Renal cortical epithelial cell (primary cell): ENCODE data around the gene TIMM21. TPM values are rescaled to one million over a fixed set of nuclear protein-coding genes. Genes with fewer than 3 reads are reported as not detected.

ENCODE experiments used
- DNase-seq: peaks from one replicate; pipeline ENCODE4 v3.0.0-alpha.2; 2011; ENCODE audit warnings: low read depth
- total RNA-seq: library from RNA; depleted of rRNA; stranded (reverse); fragments of >200 nt; gene quantifications from 2 replicates; pipeline ENCODE4 v1.2.3, GENCODE V29; 2014

The TIMM21 gene
- total RNA-seq, 1 donor from 2014 or later, result 41.5 TPM

- no peak for DNase-seq
These were observed 888 bp upstream of the TIMM21 start for GRCh38 chr18:74147491-74147778.

DNA sequence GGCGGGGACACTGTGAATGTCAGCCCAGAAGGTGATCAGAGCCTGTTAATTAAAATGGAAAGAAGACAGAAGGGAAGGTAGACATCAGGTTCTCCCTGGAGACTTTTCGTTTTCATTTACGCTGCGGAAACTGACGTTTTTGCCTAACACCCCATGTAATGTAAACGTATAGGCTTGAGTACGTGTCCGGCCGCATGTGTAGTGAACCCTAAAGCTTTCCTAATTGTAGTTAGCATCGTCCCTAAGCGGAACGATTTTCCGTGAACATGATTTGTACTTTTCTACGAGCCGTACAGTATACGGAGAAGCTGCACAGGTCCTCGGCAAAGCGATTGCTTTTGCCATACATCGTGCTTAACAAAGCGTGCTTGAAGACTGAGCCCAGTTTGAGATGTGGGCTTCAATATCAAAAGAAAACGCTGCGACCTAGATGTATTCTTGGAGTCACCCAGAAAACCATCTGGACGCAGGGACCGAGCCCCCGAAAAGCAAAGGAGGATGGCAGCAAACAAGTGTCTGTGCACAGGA lies 284 bp downstream of the TIMM21 start:
- DNase-seq, result no peak

DNA sequence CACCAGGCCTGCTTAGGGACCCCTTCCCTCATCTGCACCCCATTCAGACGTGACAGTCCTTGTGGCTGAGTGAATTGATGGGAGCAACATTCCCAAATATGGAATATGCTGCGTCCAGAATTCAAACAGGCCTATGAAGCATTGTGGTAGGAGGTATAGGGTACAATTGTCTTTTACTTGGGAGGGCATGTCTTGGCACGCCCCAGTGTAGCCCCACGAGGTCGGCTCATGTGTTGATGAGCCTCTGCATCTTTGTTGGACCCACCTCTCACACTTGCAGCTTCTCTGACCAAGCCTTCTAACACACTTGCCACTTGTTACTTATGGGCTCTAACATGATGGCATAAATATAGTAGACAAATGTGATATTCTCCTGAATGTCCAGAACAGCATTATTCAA lies 1.6 kb downstream of the TIMM21 start:
- DNase-seq, result no peak

- DNase-seq, result no peak
These were observed 3.9 kb downstream of the TIMM21 start for GRCh38 chr18:74152270-74152669.

- no peak for DNase-seq
These were observed 4.5 kb downstream of the TIMM21 start for GRCh38 chr18:74152857-74153256.

GRCh38 chr18:74153377-74153776 lies 5.1 kb downstream of the TIMM21 start:
- no peak for DNase-seq

- no peak for DNase-seq
These were observed 5.5 kb downstream of the TIMM21 start for GRCh38 chr18:74153793-74154192.

GRCh38 chr18:74154716-74155115 lies 6.4 kb downstream of the TIMM21 start:
- DNase-seq, result no peak

GRCh38 chr18:74155276-74155675 lies 7.0 kb downstream of the TIMM21 start:
- DNase-seq, result no peak

GRCh38 chr18:74163019-74163660 lies 14.8 kb downstream of the TIMM21 start:
- no peak for DNase-seq

- no peak for DNase-seq
These were observed 18.1 kb downstream of the TIMM21 start for GRCh38 chr18:74166386-74166785.

DNA sequence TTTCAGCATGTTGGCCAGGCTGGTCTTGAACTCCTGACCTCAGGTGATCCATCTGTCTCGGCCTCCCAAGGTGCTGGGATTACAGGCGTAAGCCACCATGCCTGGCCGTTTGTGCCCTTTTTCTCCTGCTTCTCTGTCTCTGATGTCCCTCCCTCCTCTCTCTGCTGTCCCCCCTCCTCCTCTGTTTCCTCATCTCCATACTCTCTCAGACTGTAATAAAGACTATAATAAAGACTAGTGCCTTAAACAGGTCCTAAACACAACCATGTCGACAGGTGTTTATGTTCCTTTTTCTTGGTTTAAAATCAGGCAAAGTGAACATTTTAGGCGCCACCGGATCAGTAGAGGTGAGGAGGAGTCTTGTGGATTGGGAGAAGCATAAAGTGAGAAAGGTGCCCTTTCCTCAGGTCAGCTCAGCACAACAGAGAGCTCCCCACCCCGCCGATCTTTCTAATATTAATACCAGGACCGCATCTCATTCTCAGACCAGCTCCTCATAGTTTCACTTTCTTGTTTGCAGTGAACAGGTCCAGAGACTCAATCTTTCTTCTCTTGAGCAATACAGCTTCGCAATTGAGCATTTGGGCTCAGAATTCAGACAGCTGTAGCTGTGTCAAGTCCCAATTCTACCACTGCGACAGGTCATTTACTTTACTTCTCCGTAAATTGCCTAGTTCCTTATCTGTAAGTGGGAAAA lies 23.7 kb downstream of the TIMM21 start:
- DNase-seq, result peak; percentile 15

DNA sequence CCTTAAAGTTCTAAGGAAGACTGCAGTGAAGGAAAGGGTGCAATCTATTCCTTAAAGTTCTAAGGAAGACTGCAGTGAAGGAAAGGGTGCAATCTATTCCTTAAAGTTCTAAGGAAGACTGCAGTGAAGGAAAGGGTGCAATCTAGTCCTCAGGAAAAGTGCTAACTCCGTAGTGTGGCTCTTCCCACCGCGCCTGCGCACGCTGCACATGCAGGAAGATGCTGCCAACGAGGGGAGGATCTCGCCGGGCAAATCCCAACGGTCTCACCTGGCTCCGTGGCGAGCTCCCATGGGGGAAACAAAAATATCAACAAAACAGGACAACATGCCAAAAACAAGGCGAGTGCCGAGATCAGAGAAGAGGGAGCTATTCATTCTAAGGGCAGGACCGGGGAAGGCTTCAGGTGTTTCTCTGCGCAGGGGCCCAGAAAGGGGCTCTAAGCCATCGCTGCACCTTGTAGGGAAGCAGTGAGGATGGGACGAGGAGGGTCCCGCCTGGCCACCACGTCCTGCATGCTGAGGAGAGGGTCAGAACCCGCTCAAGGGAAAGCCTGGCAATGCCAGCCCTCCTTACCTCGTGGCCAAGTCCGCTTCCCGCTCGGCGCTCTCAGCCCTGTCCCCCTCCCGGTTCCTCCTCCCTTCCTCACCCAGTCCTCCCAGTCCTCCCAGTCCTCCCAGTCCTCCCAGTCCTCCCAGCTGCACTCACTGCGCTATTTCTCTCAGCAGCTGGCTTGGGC lies 24.5 kb downstream of the TIMM21 start:
- no peak for DNase-seq

DNA sequence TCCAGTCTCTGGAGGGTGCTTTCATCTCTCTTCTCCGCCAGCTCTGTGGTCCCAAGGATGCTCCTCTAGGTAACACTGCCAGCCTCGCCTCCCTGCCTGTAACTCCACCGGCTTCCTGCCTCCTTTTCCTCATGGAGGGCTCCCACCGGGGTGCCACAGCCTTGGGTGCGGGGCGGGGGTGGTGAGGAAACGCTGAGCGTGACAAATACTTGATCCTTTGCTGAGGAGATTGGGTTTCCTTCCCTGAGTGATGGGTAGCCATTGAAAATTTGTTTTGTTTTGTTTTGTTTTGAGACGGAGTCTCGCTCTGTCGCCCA lies 25.1 kb downstream of the TIMM21 start:
- DNase-seq, result no peak

DNA sequence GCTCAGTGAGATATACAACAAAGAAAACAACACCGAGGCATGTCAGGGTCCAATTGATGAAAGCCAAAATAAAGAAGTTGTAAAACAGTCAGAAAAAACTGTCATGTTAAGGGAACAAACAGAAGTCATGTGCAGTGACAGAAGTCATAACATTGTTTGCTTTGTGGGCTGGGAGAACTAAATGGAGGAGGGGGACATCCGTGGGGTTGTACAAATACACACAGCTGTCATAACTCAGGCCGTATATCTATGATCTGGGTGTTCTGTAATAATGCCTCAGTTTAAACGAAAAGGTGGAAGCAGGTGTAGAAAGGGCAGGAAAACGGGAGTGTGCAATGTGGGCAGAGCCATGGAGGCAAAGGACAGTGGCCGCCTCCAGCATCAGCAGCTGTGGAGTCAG lies 27.3 kb downstream of the TIMM21 start:
- no peak for DNase-seq

DNA sequence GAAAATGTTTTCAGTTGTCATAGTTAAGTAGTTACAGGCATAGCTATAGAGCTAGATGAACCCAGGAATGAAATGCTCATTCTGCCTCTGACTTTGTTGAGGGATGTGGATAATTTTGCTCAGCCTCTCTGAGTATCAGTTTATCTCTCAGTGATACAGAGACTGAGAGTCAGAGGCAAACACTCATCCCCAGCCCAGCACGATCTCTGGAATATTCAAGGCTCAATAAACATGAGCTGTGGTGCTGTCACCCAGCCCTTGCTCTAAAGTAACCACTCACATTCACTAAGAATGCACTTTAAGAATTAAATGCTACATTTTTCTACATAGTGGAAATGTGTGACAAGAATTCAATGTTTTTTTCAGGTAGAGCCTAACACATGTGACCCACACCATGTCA lies 30.6 kb downstream of the TIMM21 start:
- no peak for DNase-seq

GRCh38 chr18:74179623-74180199 lies 31.4 kb downstream of the TIMM21 start:
- DNase-seq, result no peak

- no peak for DNase-seq
These were observed 34.0 kb downstream of the TIMM21 start for GRCh38 chr18:74182335-74182734.

- no peak for DNase-seq
These were observed 34.8 kb downstream of the TIMM21 start for GRCh38 chr18:74183130-74183529.

DNA sequence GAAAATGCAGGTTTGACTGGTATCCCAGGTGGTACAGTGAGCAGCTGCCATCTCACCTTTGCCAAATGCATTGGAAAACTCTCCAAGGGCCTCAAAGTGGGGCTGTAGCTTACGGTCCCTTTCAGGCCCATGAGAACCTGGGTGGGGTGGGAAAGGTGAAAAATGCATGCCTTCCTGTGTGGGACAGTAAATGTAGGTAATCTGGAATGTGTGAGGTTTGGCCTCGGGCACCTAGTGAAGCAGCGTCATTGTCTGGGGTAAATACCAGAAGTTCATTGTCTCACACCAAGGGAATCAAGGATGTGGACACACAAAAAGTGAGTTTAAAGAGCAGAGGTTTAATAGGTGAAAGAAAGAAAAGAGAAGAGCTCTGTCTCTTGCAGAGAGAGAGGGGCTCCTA lies 36.6 kb downstream of the TIMM21 start:
- peak; percentile 9 for DNase-seq

GRCh38 chr18:74185860-74186259 lies 37.5 kb downstream of the TIMM21 start:
- DNase-seq, result no peak

DNA sequence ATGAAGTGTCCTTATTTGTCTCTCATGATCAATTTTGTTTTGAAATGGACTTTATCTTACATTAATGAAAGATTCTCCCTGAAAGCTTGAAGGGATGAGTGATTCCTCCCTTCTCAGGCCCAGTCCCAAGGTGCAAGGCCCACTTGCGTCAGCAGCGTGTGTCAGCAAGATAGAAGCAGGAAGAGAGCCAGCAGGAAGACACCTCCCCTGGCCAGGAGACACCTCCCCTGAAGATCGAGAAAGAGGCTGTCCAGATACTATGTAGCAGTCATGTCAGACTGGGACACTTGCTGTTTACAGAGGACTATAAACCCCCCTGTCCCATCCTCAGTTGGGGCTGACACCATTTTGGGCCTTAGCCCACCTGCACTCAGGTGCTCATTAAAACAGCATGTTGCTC lies 38.3 kb downstream of the TIMM21 start:
- DNase-seq, result no peak

DNA sequence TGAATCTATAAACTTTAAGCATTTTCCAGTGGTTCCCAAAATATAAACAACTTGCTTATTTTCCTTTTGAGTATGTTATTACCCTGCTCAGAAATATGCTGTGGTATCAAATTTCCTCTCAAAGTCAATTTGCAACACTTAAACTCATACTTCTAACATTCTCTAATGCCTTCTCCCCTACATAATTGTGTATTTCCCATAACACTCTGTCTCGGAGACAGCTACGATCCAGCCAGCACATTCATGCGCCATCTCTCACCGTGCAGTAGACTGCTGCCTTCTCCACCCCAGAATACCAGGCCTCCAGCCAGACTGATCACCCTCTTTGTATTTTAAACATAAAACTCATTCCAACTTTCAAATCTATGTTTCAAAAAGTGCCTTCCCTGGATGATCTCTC lies 41.8 kb downstream of the TIMM21 start:
- DNase-seq, result no peak
